GM21529 (cell line): Measurements from ENCODE around the gene HINT1.
"Not testable (repeated sequence)": the region's sequence is repeated elsewhere in the genome, so short reads cannot be mapped to it uniquely, and the experiment has no call there.

ENCODE experiments used
- ATAC-seq: cut with Tn5 transposase; IDR thresholded peaks from one replicate; pipeline ENCODE4 v1.9.1; 2021; ENCODE audit not compliant: unreplicated experiment

The HINT1 gene

GRCh38 chr5:131165119-131165727 is at the start of gene HINT1:
TSS of gene HINT1 (minus strand) at chr5:131165256. CDS start at chr5:131165205, 51 bp downstream.
- ATAC-seq = peak; percentile 81

DNA sequence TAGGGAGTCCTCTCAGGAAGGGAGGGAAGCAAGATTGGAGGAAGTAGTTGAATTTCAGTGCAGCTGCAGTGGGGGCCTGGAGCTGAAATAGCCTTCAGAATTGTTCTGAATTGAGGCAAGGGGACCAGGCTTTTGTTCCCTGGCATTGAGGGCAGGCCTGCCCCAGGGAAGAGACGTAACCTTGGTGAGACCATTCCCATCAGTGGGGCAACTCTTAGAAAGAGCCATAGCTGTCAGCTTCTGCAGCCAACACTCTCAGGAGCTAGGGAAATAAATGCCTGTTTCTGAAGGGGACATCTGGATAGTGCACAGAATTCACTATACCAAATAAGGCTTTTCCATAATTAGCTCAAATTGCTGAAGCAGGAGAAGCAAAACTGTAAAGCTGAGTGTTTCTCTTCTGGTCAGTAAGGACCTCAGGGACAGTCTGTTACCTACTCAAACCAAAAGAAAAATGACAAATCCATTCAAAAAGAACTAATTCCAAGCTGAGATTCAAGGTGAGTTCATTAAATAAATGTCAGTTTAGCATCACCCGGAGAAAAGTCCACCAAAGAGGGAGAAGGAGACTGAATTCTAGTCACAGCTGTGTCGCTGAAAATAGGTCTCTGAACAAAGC is 49.7 kb upstream of the HINT1 start:
- ATAC-seq = no peak

- ATAC-seq = peak; percentile 39
Observed at GRCh38 chr5:131212471-131213021, 47.5 kb upstream of the HINT1 start.

DNA sequence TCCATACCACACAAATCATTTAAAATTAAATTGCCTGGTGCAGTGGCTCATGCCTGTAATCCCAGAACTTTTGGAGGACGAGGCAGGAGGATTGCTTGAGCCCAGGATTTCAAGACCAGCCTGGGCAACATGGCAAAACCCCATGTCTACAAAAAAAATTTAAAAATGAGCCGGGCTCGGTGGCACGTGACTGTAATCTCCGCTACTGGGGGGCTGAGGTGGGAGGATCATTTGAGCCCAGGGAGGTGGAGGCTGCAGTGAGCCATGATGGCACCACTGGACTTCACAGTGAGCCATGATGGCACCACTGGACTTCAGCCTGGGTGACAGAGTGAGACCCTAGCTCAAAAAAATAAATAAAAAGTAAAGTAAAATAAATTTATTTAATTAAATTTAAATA is 46.6 kb upstream of the HINT1 start:
- ATAC-seq = no peak

DNA sequence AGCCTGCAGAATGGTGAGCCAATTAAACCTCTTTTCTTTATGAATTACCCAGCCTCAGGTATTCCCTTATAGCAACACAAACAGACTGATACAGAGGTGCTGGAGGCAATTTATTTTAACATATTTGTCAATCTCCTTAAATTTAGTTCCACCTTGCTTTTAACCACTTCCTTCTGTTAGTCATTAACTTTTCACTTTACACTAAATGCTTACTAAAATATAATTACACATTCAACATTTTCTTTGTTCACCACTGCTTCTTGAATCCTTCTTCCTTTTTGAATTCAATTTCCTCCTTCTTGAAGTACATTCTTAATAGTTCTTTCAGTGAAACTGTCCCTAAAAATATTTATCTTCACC is 45.1 kb upstream of the HINT1 start:
- no peak for ATAC-seq

- peak; percentile 85 for ATAC-seq
Observed at GRCh38 chr5:131209506-131210150, 44.6 kb upstream of the HINT1 start.

GRCh38 chr5:131209175-131209505 is 44.1 kb upstream of the HINT1 start:
- ATAC-seq = no peak

DNA sequence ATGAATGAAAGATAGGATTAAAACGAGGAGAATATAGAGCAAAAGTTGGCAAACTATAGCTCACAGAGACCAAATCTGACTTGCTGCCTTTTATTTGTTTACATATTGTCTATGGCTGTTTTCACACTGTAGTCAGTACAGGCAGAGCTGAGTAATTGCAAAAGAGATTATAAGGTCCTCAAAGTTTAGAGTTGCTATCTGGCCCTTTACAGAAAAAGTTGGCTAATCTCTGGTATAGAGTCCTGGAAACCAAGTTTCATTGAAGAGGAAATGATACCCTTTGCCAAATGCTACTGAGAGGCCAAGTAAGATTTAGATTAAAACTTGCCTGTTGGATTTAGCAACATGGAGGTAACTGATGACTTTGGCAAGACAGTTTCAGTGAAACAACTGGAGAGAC is 41.7 kb upstream of the HINT1 start:
- ATAC-seq = no peak

DNA sequence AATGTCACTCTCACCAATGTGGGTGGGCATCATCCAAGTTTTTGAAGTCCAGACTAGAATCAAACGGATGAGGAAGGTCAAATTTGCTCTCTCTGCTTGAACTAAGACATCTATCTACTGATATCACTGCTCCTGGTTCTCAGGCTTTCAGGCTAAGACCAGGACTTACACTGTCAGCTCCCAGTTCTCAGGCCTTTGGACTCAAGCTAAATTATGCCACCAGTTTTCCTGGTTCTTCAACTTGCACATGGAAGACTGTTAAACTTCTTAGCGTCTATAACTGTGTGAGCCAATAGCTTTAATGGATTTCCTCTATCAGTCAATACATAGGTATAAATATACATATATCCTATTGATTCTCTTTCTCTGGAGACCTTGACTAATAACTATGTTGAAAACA is 41.0 kb upstream of the HINT1 start:
- ATAC-seq = no peak

- no peak for ATAC-seq
Observed at GRCh38 chr5:131204964-131205363, 39.9 kb upstream of the HINT1 start.

GRCh38 chr5:131200560-131200959 is 35.5 kb upstream of the HINT1 start:
- ATAC-seq = no peak

DNA sequence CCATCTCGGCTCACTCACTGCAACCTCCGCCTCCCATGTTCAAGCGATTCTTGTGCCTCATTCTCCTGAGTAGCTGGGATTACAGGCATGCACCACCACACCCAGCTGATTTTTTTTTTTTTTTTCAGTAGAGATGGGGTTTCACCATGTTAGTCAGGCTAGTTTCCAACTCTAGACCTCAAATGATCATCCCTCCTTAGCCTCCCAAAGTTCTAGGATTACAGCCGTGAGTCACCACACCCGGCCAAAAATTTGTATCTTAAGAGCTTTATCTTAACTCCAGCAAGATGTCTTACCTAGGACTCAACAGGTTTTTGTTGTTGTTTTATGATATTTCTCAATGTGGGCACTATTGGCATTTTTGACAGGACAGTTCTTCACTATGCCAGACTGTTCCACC is 33.6 kb upstream of the HINT1 start:
- ATAC-seq = no peak

DNA sequence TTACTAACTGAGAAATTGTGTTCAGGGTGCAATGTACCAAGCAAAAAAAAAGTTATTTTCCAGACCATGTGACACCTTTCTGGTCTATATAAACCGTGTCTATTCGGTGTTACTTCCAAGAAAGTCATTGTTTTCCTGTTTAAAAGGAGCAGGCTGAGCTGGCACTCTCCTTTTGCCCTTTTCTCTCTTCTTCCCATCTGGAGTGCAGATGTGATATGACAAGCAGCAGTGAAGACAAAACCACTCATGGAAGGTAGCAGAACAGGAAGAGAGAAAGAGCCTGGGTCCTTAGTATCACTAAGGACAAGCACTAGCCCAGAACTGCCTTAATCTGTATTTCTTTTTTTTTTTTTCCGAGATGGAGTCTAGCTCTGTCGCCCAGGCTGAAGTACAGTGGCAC is 31.3 kb upstream of the HINT1 start:
- ATAC-seq = no peak

- ATAC-seq = no peak
Observed at GRCh38 chr5:131195696-131196095, 30.6 kb upstream of the HINT1 start.

DNA sequence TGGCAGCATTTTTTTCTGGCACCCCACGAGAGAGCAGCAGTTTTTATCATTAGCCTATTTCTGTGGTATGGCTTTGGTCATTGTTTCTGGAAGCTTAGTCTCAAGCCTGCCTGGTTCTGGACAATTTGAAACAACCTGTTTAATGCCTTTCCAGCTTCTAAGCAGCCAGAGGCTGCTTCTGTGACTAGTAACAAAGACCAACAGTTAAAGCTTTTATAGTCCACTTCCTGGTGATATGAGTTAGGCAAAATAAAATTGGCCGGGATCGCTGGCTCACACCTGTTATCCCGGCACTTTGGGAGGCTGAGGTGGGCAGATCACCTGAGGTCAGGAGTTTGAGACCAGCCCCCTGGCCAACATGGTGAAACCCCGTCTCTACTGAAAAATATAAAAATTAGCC is 29.7 kb upstream of the HINT1 start:
- ATAC-seq = no peak

- not testable (repeated sequence) for ATAC-seq
Observed at GRCh38 chr5:131193897-131194296, 28.8 kb upstream of the HINT1 start.

DNA sequence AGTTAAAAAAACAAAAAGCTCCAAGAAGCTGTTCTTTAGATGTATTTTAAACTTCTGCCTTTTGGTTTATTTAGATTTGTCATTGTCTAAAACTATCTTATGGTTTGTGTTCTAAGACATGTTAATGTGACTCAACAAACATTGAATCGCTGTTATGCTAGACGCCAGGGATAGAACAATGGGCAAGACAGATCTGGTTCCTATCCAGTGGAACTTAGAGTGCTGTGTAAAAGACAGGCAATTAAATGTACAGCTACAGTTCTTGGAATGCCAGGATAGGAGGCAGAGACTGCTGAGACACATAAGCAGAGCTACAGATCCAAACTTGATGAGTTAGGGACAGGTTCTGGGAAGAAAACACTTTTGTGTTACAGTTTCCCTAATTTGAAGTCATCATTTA is 28.1 kb upstream of the HINT1 start:
- no peak for ATAC-seq

DNA sequence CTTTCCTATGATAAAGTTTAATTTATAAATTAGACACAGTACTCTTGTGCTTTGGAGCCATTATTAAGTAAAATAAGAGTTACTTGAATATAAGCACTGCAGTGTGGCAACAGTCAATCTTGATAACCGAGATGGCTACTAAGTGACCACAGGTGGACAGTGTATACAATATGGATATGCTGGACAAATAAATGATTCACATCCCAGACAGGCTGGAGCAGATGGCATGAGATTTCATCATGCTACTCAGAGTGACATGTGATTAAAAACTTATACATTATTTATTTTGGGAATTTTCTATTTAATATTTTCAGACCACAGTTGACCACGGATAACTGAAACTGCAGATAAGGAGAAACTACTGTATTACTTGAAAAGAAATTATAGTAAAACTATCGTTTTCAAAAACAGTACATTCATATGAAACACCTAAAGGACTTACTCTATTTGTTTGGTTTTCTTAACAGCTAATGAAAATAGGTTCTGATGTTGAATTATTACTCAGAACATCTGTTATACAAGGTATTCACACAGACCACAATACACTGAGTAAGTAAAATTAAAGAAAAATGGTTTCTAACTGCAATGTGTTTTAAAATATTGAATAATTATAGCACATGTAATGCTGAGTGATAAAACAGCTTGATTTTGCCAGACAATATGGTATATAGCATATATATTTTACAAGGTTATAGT is 21.7 kb upstream of the HINT1 start:
- ATAC-seq = no peak

DNA sequence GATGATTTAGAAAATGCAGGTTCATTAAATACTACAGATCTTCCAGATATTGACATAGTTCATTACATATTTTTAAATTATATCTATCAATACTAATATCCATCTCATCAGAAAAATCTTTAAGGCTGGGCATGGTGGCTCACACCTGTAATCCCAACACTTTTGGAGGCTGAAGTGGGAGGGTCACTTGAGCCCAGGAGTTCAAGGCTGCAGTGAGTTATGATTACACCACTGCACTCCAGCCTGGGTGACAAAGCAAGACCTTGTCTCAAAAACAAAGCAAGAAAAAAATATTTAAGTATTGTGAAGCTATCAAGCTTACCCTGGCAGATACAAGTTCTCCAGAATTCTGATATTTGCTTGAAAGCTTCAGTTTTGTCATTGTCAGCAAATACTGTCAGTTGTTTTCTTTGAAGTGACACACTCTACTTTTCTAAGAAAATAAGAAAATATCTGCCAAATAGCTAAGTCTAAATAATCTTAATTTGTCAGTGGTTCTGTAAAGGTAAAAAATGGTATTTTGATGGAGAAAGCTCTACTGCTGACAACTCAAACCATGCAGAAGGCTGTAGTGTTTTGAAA is 20.6 kb upstream of the HINT1 start:
- no peak for ATAC-seq

- no peak for ATAC-seq
Observed at GRCh38 chr5:131182839-131183238, 17.8 kb upstream of the HINT1 start.

- ATAC-seq = no peak
Observed at GRCh38 chr5:131180407-131180806, 15.4 kb upstream of the HINT1 start.
